ENCODE data around the gene IL5RA. TPM values are rescaled to one million over a fixed set of nuclear protein-coding genes. Genes with fewer than 3 reads are reported as not detected.

IL5RA gene
- total RNA-seq, 2 experiments from 2014 or later = not detected

GRCh38 chr3:3059645-3060044 is 50.5 kb downstream of the IL5RA start:
- Mint-ChIP-seq H3K9me3 (no peaks in the 10 kb centered on the region), H3K27me3 (peaks cover 6% of the 10 kb centered on the region), H3K27ac (no peak overlapping the region), H3K4me1 (no peaks in the 10 kb centered on the region), H3K4me3 (no peak overlapping the region), H3K36me3 (no peaks in the 10 kb centered on the region)
- no peak for DNase-seq

GRCh38 chr3:3053974-3054373 is 56.2 kb downstream of the IL5RA start:
- Mint-ChIP-seq H3K4me1 (no peaks in the 10 kb centered on the region), H3K9me3 (no peaks in the 10 kb centered on the region), H3K4me3 (no peak overlapping the region), H3K36me3 (no peaks in the 10 kb centered on the region), H3K27me3 (peaks cover 6% of the 10 kb centered on the region), H3K27ac (no peak overlapping the region)
- no peak for DNase-seq

- DNase-seq = no peak
- H3K36me3 Mint-ChIP-seq = no peaks in the 10 kb centered on the region
- no peaks in the 10 kb centered on the region for H3K4me1 Mint-ChIP-seq
- no peaks in the 10 kb centered on the region for H3K9me3 Mint-ChIP-seq
- no peak overlapping the region for H3K27ac Mint-ChIP-seq
- peaks cover 5% of the 10 kb centered on the region for H3K27me3 Mint-ChIP-seq
- H3K4me3 Mint-ChIP-seq = no peak overlapping the region
Observed at GRCh38 chr3:3038201-3038991, 71.8 kb downstream of the IL5RA start.

GRCh38 chr3:3037156-3037555 is 73.0 kb downstream of the IL5RA start:
- DNase-seq = no peak
- no peaks in the 10 kb centered on the region for H3K36me3 Mint-ChIP-seq
- H3K4me3 Mint-ChIP-seq = no peak overlapping the region
- H3K27ac Mint-ChIP-seq = no peak overlapping the region
- H3K4me1 Mint-ChIP-seq = no peaks in the 10 kb centered on the region
- no peaks in the 10 kb centered on the region for H3K9me3 Mint-ChIP-seq
- peaks cover 5% of the 10 kb centered on the region for H3K27me3 Mint-ChIP-seq

GRCh38 chr3:3031326-3031725 is 78.8 kb downstream of the IL5RA start:
- H3K36me3 Mint-ChIP-seq = no peaks in the 10 kb centered on the region
- H3K4me1 Mint-ChIP-seq = peaks cover 8% of the 10 kb centered on the region
- no peak overlapping the region for H3K27ac Mint-ChIP-seq
- DNase-seq = no peak
- H3K4me3 Mint-ChIP-seq = no peak overlapping the region
- H3K27me3 Mint-ChIP-seq = no peaks in the 10 kb centered on the region
- H3K9me3 Mint-ChIP-seq = no peaks in the 10 kb centered on the region

- Mint-ChIP-seq H3K4me3 (no peak overlapping the region), H3K9me3 (no peaks in the 10 kb centered on the region), H3K27ac (peak overlapping the region; percentile 46), H3K27me3 (no peaks in the 10 kb centered on the region), H3K36me3 (no peaks in the 10 kb centered on the region), H3K4me1 (peaks cover 8% of the 10 kb centered on the region)
- no peak for DNase-seq
Observed at GRCh38 chr3:3027976-3028567, 82.1 kb downstream of the IL5RA start.

- H3K27ac Mint-ChIP-seq = no peak overlapping the region
- H3K27me3 Mint-ChIP-seq = no peaks in the 10 kb centered on the region
- H3K4me3 Mint-ChIP-seq = no peak overlapping the region
- no peaks in the 10 kb centered on the region for H3K9me3 Mint-ChIP-seq
- no peaks in the 10 kb centered on the region for H3K36me3 Mint-ChIP-seq
- H3K4me1 Mint-ChIP-seq = peaks cover 5% of the 10 kb centered on the region
- no peak for DNase-seq
Observed at GRCh38 chr3:3023111-3023745, 86.9 kb downstream of the IL5RA start.

- no peaks in the 10 kb centered on the region for H3K36me3 Mint-ChIP-seq
- no peak overlapping the region for H3K27ac Mint-ChIP-seq
- no peaks in the 10 kb centered on the region for H3K9me3 Mint-ChIP-seq
- peaks cover 14% of the 10 kb centered on the region for H3K27me3 Mint-ChIP-seq
- no peak for DNase-seq
- H3K4me1 Mint-ChIP-seq = no peaks in the 10 kb centered on the region
- H3K4me3 Mint-ChIP-seq = no peak overlapping the region
Observed at GRCh38 chr3:3020209-3020608, 90.0 kb downstream of the IL5RA start.

Other genes starting within 250 kb of the IL5RA start
- gene TRNT1, start 16.6 kb upstream of the IL5RA start, total RNA-seq = 10 to 100 TPM; 52.0 to 59.5 TPM
- gene CRBN, start 69.3 kb upstream of the IL5RA start, total RNA-seq = 10 to 100 TPM; 37.7 to 43.6 TPM